ENCODE measurements around the gene SPOCK1.

DNA sequence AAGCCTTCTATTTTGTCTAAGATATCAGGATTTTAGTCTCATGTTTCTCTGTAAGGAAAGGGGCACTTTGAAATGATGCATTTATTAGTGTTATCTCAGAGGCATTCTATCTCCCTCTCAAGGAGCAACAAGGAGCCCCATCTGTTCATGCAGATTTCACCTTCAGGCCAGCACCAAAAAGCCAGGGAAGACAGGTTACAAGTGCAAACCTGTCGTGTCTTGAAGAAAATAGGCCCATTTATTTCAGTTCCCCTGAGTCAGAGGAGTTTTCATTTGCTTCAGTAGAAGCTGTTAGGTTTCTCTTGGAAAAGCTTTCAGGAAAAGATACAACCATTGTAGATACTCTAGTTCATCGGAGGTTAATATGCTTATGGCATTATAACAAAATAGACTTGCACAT, 97.2 kb downstream of the SPOCK1 start:
- TF ChIP-seq FOXK2 (IDR thresholded peaks at IDR 0.05) (no peak), ELF4 (IDR thresholded peaks at IDR 0.05) (no peak), SP1 (IDR thresholded peaks at IDR 0.05) (no peak), BHLHE40 (IDR thresholded peaks at IDR 0.05; ENCODE audit: borderline replicate concordance) (no peak), FOXM1 (IDR thresholded peaks at IDR 0.05; ENCODE audit: borderline replicate concordance) (no peak), SUZ12 (IDR thresholded peaks at IDR 0.05) (no peak), CTBP1 (IDR thresholded peaks at IDR 0.05; ENCODE audit: borderline replicate concordance) (no peak), TARDBP (IDR thresholded peaks at IDR 0.05) (no peak), ZNF384 (IDR thresholded peaks at IDR 0.05) (no peak), FOXA1 (IDR thresholded peaks at IDR 0.05) (no peak), L3MBTL2 (conservative IDR thresholded peaks at IDR 0.05) (no peak), ARNT (IDR thresholded peaks at IDR 0.05) (no peak), NFRKB (IDR thresholded peaks at IDR 0.05) (no peak)

Data from HEK293T (cell line).